ENCODE data around the gene MICAL3. TPM values are rescaled to one million over a fixed set of nuclear protein-coding genes. Genes with fewer than 3 reads are reported as not detected.
A peak's percentile ranks its signal among the peaks of the same experiment; 100 is the strongest.

MICAL3 gene
- total and polyA plus RNA-seq, 9 of the 15 experiments (the other 6 are each of a cell fraction or from before 2014, with no cell fraction given) = 0.53 to 32.1 (median 12.3) TPM

GRCh38 chr22:17786435-17787161 is 237.8 kb downstream of the MICAL3 start (continued):
- TF ChIP-seq PBX2 (CRISPR knock-in tag; IDR thresholded peaks at IDR 0.05; ENCODE audit: low read depth) (no peak), PBX2 (tag; conservative IDR thresholded peaks at IDR 0.05; ENCODE audit: low read depth) (no peak), ZNF609 (CRISPR knock-in tag; IDR thresholded peaks at IDR 0.05; ENCODE audit: borderline replicate concordance) (no peak), ZNF778 (CRISPR knock-in tag; IDR thresholded peaks at IDR 0.05) (no peak), MTA3 (IDR thresholded peaks at IDR 0.05; ENCODE audit: borderline replicate concordance) (peak; percentile 77), USF2 (CRISPR knock-in tag; IDR thresholded peaks at IDR 0.05) (peak; percentile 59; the same call in 1 of the 2 replicates), RBM34 (IDR thresholded peaks at IDR 0.05; ENCODE audit: borderline replicate concordance, insufficient read depth, low read length) (no peak), ZBTB40 (IDR thresholded peaks at IDR 0.05) (peak; percentile 57; the same call in 1 of the 2 replicates), ZBTB40 (CRISPR knock-in tag; IDR thresholded peaks at IDR 0.05) (no peak)

Data from K562 (cell line).